HG02943 (cell line): ENCODE data around the gene B3GNT5.
"Not testable (repeated sequence)": the region's sequence is repeated elsewhere in the genome, so short reads cannot be mapped to it uniquely, and the experiment has no call there.

Experiments
- ATAC-seq: cut with Tn5 transposase; IDR thresholded peaks from one replicate; pipeline ENCODE4 v1.9.1; 2021; ENCODE audit warnings: mild to moderate bottlenecking, low read depth, moderate library complexity; ENCODE audit not compliant: unreplicated experiment

B3GNT5 gene

GRCh38 chr3:183229178-183229577 is 23.9 kb upstream of the B3GNT5 start:
- no peak for ATAC-seq

GRCh38 chr3:183230251-183230650 is 22.8 kb upstream of the B3GNT5 start:
- ATAC-seq, result not testable (repeated sequence)

GRCh38 chr3:183230826-183231225 is 22.2 kb upstream of the B3GNT5 start:
- ATAC-seq, result no peak

- no peak for ATAC-seq
Measured at GRCh38 chr3:183233966-183234365, 19.1 kb upstream of the B3GNT5 start.

- no peak for ATAC-seq
Measured at GRCh38 chr3:183239046-183239445, 14.0 kb upstream of the B3GNT5 start.

GRCh38 chr3:183242431-183242830 is 10.6 kb upstream of the B3GNT5 start:
- no peak for ATAC-seq

- ATAC-seq, result no peak
Measured at GRCh38 chr3:183244219-183244618, 8.8 kb upstream of the B3GNT5 start.

- no peak for ATAC-seq
Measured at GRCh38 chr3:183244981-183245476, 8.0 kb upstream of the B3GNT5 start.

- ATAC-seq, result no peak
Measured at GRCh38 chr3:183247011-183247589, 6.0 kb upstream of the B3GNT5 start.

- no peak for ATAC-seq
Measured at GRCh38 chr3:183249006-183249718, 3.9 kb upstream of the B3GNT5 start.

- no peak for ATAC-seq
Measured at GRCh38 chr3:183252118-183252782, 803 bp upstream of the B3GNT5 start.

GRCh38 chr3:183253528-183254486 is 754 bp downstream of the B3GNT5 start:
- ATAC-seq, result no peak

GRCh38 chr3:183254487-183255347 is 1.7 kb downstream of the B3GNT5 start:
- ATAC-seq, result no peak

GRCh38 chr3:183255348-183255730 is 2.3 kb downstream of the B3GNT5 start:
- ATAC-seq, result no peak

GRCh38 chr3:183259087-183259486 is 6.0 kb downstream of the B3GNT5 start:
- no peak for ATAC-seq

- no peak for ATAC-seq
Measured at GRCh38 chr3:183259621-183260020, 6.6 kb downstream of the B3GNT5 start.

GRCh38 chr3:183260167-183260904 is 7.3 kb downstream of the B3GNT5 start:
- ATAC-seq, result no peak

GRCh38 chr3:183261151-183261724 is 8.2 kb downstream of the B3GNT5 start:
- no peak for ATAC-seq
